ENCODE data around the gene DDX42.

GRCh38 chr17:63751806-63752205 is 22.2 kb upstream of the DDX42 start:
- TF ChIP-seq, protein P1, sequence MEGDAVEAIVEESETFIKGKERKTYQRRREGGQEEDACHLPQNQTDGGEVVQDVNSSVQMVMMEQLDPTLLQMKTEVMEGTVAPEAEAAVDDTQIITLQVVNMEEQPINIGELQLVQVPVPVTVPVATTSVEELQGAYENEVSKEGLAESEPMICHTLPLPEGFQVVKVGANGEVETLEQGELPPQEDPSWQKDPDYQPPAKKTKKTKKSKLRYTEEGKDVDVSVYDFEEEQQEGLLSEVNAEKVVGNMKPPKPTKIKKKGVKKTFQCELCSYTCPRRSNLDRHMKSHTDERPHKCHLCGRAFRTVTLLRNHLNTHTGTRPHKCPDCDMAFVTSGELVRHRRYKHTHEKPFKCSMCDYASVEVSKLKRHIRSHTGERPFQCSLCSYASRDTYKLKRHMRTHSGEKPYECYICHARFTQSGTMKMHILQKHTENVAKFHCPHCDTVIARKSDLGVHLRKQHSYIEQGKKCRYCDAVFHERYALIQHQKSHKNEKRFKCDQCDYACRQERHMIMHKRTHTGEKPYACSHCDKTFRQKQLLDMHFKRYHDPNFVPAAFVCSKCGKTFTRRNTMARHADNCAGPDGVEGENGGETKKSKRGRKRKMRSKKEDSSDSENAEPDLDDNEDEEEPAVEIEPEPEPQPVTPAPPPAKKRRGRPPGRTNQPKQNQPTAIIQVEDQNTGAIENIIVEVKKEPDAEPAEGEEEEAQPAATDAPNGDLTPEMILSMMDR (IDR thresholded peaks at IDR 0.05; ENCODE audit: poor library complexity), result no peak
- TF ChIP-seq EZH2 (IDR thresholded peaks at IDR 0.05; ENCODE audit: borderline replicate concordance), result no peak

Data from hepatocyte (in vitro differentiated cells).